HK-2 (cell line): ENCODE measurements around the gene GJA10.
A peak's percentile ranks its signal among the peaks of the same experiment; 100 is the strongest.
"Not testable (repeated sequence)": the region's sequence is repeated elsewhere in the genome, so short reads cannot be mapped to it uniquely, and the experiment has no call there.

Experiments
- DNase-seq: peaks from one replicate; pipeline ENCODE4 v3.0.0-alpha.2; 2018; ENCODE audit not compliant: unreplicated experiment

GJA10 gene

DNA sequence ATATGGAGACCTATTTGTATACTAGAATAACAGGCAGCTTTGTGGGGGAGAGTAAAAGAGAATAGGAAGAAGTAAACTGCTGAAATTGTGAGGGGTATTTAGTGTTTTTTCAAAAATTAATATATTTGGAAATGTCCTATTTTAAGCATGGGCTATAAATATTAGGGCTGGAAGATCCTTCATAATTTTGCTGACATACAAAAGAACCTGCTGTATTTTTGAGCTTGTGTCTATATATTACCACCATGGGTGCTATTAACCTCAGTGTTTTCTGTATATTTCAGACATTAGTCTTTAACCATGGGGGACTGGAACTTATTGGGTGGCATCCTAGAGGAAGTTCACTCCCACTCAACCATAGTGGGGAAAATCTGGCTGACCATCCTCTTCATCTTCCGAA, at the start of gene GJA10:
TSS of gene GJA10 (plus strand) at position 301 of the 400 bp plus-strand sequence. CDS start at position 301, 0 bp downstream.
- no peak for DNase-seq

- not testable (repeated sequence) for DNase-seq
These were observed 46.8 kb upstream of the GJA10 start for GRCh38 chr6:89847513-89847912.

DNA sequence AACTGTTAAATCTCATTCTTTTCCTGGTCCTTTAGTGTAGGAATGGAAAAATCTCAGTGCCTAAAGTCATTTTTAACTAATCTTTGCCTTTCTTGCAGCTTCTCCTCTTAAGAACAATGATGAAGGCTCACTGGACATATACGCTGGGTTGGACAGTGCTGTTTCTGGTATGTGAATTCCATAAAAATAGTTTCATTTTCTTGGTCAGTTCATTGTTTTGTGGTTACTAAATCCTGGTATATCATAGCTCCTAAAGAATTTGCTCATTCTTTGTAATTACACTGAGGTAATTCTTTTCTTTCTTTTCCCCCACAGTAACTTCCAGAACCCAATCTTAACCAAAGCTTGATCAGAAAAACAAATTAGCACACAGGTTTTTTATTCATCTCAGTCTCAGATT, 41.2 kb upstream of the GJA10 start:
- no peak for DNase-seq

DNA sequence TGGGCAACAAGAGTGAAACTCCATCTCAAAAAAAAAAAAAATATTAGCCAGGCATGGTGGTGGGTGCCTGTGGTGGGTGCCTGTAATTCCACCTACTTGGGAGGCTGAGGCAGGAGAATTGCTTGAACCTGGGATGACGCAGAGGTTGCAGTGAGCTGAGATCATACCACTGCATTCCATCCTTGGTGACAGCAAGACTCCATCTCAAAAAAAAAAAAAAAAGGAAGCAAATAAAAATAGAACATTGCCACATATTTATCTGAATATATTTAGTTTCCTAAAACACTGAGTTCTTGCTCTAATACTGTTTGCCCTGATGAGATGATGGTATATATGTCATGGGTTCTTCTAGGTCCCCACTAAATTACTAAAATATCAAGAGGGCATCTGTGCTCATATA, 36.2 kb upstream of the GJA10 start:
- DNase-seq: no peak

GRCh38 chr6:89859744-89860143, 34.5 kb upstream of the GJA10 start:
- DNase-seq: no peak

- no peak for DNase-seq
These were observed 32.0 kb upstream of the GJA10 start for GRCh38 chr6:89862273-89862672.

DNA sequence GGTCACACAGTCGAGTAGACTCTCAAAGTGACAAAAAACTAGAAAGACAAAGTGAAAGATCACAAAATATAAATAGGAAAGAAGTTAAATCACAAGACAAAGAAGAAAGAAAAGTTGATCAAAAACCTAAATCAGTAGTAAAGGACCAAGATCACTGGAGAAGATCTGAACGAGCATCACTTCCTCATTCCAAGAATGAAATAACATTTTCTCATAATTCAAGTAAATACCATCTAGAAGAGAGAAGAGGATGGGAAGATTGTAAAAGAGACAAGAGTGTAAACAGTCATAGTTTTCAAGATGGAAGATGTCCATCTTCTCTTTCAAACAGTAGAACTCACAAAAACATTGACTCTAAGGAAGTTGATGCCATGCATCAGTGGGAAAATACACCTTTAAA, 31.6 kb upstream of the GJA10 start:
- no peak for DNase-seq

DNA sequence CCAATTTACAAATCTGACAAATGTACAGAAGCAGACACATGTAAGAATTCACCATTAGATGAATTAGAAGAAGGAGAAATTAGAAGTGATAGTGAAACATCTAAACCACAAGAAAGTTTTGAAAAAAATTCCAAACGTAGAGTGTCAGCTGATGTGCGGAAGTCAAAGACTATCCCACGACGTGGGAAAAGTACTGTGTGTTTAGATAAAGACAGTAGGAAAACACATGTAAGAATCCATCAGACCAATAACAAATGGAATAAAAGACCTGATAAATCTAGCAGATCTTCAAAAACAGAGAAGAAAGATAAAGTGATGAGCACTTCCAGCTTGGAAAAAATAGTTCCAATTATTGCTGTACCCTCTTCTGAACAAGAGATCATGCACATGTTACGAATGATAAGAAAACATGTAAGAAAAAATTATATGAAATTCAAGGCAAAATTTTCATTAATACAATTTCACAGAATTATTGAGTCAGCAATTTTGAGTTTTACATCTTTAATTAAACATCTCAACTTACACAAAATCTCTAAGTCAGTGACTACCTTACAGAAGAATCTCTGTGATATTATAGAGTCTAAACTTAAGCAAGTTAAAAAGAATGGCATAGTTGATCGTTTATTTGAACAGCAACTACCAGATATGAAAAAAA, 28.1 kb upstream of the GJA10 start:
- no peak for DNase-seq

DNA sequence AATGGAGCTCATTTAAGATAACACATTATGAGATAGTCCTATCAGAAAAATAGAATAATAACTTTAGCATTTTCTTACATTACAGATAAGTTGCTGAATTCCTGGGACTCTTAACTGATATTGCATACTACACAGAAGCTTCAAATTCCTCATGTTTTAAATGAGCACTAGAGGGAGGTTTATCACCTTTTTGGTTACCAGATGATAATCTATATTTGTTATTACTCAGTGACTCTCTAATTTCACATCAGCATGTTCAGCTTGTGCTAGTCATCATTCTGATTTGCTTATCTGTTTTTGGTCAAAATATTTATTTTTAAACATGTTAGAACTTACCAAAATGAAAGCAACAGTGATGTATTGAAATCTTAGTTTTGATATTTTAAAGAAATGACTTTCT, 20.5 kb upstream of the GJA10 start:
- DNase-seq: no peak

DNA sequence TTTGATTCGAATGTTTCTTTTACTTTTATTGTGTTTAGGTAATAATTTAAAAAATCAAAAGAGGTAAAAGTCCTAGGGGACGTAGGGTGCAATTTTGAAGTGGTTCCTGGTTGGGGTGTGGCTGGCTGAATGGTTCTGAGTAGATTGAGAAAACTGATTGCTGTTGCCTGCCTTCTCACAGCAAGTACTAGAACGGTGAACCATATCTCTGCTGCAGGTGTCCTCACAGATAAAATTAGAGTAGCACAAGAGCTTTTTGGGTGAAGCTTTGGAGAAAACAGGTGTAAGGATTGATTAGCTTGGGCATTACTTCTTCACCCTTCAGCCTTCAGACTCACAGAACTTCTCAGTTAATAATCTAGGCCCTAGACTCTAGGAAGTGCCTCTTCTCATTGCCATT, 19.8 kb upstream of the GJA10 start:
- no peak for DNase-seq

GRCh38 chr6:89886378-89887120, 7.7 kb upstream of the GJA10 start:
- DNase-seq: no peak

DNA sequence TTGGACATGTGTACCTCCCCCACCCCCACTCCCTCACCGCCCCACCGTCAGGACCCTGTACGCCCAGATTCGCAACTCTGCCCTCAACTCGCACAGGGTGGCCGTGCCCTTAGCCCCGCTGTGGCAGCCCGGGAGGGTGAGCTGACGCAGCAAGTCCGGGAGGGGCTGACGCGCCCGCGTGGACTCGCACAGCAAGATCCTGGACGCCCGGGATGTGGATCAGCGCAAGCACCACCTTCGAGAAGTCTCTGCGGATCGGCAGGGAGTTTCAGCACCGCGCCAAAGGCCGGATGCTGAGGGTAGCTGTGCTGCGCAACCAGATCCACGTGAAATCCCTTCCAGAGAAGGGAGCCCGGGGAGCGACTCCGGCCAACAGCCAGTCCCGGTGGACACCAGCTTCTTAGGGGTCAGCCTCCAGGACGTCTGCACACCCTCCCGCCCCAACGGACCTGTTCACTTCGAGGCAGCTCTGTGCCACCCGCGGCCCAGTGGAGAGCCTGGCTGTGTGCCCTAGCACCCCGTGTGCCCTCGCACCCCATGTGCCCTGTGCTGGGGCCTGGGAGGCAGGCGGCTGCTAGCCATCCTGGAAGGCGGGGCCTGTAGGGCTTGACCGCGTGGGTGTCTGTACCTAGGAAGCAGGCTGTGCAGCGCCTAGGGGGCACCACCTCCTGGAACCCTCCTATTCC, 6.7 kb upstream of the GJA10 start:
- DNase-seq: no peak

DNA sequence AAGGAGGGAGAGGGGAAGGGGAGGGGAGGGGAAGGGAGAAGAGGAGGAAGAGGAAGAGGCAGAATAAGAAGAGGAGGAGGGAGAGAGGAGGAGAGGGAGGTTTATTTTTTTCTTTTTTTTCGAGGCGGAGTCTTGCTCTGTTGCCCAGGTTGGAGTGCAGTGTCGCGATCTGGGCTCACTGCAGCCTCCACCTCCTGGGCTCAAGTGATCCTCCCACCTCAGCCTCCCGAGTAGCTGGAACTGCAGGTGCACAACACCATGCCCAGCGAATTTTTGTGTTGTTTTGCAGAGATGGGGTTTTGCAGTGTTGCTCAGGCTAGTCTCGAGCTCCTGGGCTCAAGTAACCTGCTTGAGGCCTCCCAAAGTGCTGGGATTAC, 6.1 kb upstream of the GJA10 start:
- DNase-seq: no peak

DNA sequence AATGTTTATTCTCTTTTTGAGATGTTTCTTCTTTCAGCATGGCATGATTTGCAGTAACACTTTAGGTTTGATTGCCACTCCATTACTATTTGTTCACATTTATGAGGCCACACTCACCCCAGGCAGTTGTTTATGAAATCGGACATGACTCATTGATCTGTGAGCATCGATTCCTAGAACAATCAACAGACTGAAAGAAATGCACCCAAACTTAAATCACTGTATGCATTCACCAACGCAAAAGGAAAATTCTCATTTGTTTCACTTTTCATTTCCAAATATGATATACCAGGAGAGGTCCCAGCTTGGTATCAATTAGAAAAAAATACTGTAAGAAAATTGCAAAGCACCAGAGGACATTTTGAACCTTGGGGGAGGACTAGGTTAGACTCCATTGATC, 5.4 kb upstream of the GJA10 start:
- no peak for DNase-seq

DNA sequence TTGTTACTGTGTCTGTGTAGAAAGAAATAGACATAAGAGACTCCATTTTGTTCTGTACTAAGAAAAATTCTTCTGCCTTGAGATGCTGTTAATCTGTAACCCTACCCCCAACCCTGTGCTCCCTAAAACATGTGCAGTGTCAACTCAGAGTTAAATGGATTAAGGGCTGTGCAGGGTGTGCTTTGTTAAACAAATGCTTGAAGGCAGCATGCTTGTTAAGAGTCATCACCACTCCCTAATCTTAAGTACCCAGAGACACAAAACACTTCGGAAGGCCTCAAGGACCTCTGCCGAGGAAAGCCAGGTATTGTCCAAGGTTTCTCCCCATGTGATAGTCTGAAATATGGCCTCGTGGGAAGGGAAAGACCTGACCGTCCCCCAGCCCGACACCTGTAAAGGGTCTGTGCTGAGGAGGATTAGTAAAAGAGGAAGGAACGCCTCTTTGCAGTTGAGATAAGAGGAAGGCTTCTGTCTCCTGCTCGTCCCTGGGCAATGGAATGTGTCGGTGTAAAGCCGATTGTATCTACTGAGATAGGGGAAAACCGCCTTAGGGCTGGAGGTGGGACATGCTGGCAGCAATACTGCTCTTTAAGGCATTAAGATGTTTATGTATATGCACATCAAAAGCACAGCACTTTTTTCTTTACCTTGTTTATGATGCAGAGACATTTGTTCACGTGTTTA, 3.3 kb upstream of the GJA10 start:
- not testable (repeated sequence) for DNase-seq

GRCh38 chr6:89892577-89892976, 1.7 kb upstream of the GJA10 start:
- DNase-seq: not testable (repeated sequence)

DNA sequence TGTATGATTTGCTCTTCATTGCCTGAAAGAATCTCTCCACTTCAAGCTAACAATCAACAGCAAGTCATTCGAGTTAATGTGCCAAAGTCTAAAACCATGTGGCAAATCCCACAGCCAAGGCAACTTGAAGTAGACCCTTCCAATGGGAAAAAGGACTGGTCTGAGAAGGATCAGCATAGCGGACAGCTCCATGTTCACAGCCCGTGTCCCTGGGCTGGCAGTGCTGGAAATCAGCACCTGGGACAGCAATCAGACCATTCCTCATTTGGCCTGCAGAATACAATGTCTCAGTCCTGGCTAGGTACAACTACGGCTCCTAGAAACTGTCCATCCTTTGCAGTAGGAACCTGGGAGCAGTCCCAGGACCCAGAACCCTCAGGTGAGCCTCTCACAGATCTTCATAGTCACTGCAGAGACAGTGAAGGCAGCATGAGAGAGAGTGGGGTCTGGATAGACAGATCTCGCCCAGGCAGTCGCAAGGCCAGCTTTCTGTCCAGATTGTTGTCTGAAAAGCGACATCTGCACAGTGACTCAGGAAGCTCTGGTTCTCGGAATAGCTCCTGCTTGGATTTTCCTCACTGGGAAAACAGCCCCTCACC, 1.1 kb downstream of the GJA10 start:
- peak; percentile 49 for DNase-seq

- DNase-seq: not testable (repeated sequence)
These were observed 16.0 kb downstream of the GJA10 start for GRCh38 chr6:89910001-89910901.

- no peak for DNase-seq
These were observed 16.6 kb downstream of the GJA10 start for GRCh38 chr6:89910902-89911240.

DNA sequence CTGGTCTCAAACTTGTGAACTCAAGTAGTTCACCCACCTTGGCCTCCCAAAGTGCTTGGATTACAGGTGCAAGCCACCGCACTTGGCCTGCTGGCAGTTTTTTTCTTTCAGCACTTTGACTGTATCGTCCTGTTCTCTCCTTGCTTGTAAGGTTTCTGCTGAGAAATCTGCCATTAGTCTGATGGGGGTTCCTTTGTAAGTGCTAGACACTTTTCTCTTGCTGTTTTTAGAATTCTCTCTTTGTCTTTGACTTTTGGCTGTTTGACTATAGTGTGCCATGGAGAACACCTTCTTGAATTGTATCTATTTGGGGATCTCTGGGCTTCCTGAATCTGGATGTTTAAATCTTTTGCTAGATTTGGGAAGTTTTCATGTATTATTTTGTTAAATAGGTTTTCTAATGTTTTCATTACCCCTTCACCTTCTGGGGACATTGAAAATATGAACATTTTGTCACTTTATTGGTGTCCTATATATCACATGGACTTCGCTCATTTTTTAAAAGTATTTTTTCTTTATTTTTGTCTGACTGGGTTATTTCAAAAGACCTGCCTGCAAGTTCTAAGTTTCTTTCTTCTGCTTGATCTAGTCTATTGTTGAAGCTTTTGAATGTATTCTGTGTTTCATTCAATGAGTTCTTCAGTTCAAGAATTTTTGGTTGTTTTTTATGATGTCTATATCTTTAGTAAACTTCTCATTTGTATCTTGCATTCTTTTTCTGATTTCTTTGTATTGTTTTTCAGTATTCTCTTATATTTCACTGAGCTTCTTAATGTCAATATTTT, 22.1 kb downstream of the GJA10 start:
- DNase-seq: no peak
